IMR-90 (cell line): ENCODE measurements around the gene GFRA4. TPM values are rescaled to one million over a fixed set of nuclear protein-coding genes. Genes with fewer than 3 reads are reported as not detected.

Experiments
- ATAC-seq: fragments of 200-7000 bp; cut with Tn5 transposase; 2 replicates; pipeline ENCODE4 v1.9.1; 2020; ENCODE audit warnings: low read depth, mild to moderate bottlenecking, moderate library complexity
- BruUV-seq: library from RNA; stranded (reverse); fragments of 400-500 nt; replicated peaks from 2 replicates; lab custom pipeline; 2021; lab: Mats Ljungman, UMichigan
- CTCF ChIA-PET: fragments of 300-600 bp; formaldehyde crosslinking; extraction: SDS; loops from one replicate; lab custom pipeline; 2021; ENCODE audit warnings: antibody characterized with exemption; lab: Yijun Ruan, JAX
- POLR2A ChIA-PET: fragments of 300-600 bp; sonication (Branson Sonifier 250); formaldehyde crosslinking; loops from one replicate; lab custom pipeline; 2022; ENCODE audit warnings: antibody characterized with exemption; ENCODE audit not compliant: unreplicated experiment; lab: Charles Lee
- DNase-seq: peaks from one replicate; pipeline ENCODE4 v3.0.0; 2013
- H2AFZ ChIP-seq: replicated peaks from 2 replicates; pipeline ENCODE3; 2013; ENCODE audit warnings: low read length, mild to moderate bottlenecking; ENCODE audit not compliant: poor library complexity
- H2AK5ac ChIP-seq: 2 replicates; pipeline ENCODE4 v1.6.1; 2013; ENCODE audit warnings: low read depth, low read length, inconsistent platforms
- H2AK9ac ChIP-seq: replicated peaks from 2 replicates; pipeline ENCODE3; 2013; ENCODE audit warnings: mild to moderate bottlenecking, low read depth, low read length, moderate library complexity; ENCODE audit not compliant: poor library complexity
- H2BK120ac ChIP-seq: 2 replicates; pipeline ENCODE4 v1.6.1; 2013; ENCODE audit warnings: low read depth, low read length, inconsistent platforms
- H2BK15ac ChIP-seq: 3 replicates; pipeline ENCODE4 v1.6.1; 2013; ENCODE audit warnings: low read depth, low read length, inconsistent platforms
- H2BK20ac ChIP-seq: 2 replicates; pipeline ENCODE4 v1.6.1; 2013; ENCODE audit warnings: low read depth, mild to moderate bottlenecking, inconsistent platforms, low read length, moderate library complexity
- H2BK5ac ChIP-seq: 2 replicates; pipeline ENCODE4 v1.6.1; 2013; ENCODE audit warnings: mild to moderate bottlenecking, low read depth, low read length, inconsistent platforms; ENCODE audit not compliant: poor library complexity, severe bottlenecking
- H3K14ac ChIP-seq: replicated peaks from 2 replicates; pipeline ENCODE4 v1.6.1; 2013; ENCODE audit warnings: low read depth, low read length, inconsistent platforms
- H3K18ac ChIP-seq: 2 replicates; pipeline ENCODE4 v1.6.1; 2013; ENCODE audit warnings: low read depth, low read length, control low read depth
- H3K23ac ChIP-seq: 2 replicates; pipeline ENCODE4 v1.6.1; 2013; ENCODE audit warnings: low read depth, low read length, inconsistent platforms
- H3K27ac ChIP-seq: 2 replicates; pipeline ENCODE4 v1.5.1; 2013; ENCODE audit warnings: mild to moderate bottlenecking, control low read depth, low read length; ENCODE audit not compliant: insufficient read depth
- H3K27me3 ChIP-seq: 2 replicates; pipeline ENCODE4 v1.6.1; 2013; ENCODE audit warnings: low read length; ENCODE audit not compliant: control insufficient read depth, insufficient read depth
- H3K36me3 ChIP-seq: 2 replicates; pipeline ENCODE4 v1.6.1; 2013; ENCODE audit warnings: low read length, mixed read lengths; ENCODE audit not compliant: control insufficient read depth, insufficient read depth
- H3K4ac ChIP-seq: 2 replicates; pipeline ENCODE4 v1.6.1; 2013; ENCODE audit warnings: low read depth, low read length, inconsistent platforms
- H3K4me1 ChIP-seq: 2 replicates; pipeline ENCODE4 v1.6.1; 2013; ENCODE audit warnings: low read length, mixed read lengths; ENCODE audit not compliant: control insufficient read depth, insufficient read depth
- H3K4me2 ChIP-seq: 2 replicates; pipeline ENCODE4 v1.6.1; 2013; ENCODE audit warnings: low read depth, mild to moderate bottlenecking, control low read depth, low read length, moderate library complexity
- H3K4me3 ChIP-seq: 2 replicates; pipeline ENCODE4 v1.5.1; 2013; ENCODE audit warnings: low read depth, mild to moderate bottlenecking, control low read depth, low read length, moderate library complexity; ENCODE audit not compliant: insufficient read depth
- H3K56ac ChIP-seq: 2 replicates; pipeline ENCODE4 v1.6.1; 2013; ENCODE audit warnings: low read length, inconsistent platforms; ENCODE audit not compliant: insufficient read depth; ENCODE audit errors: extremely low read depth
- H3K79me1 ChIP-seq, 2 experiments: 2 replicates each; pipeline ENCODE4 v1.6.1; 2013; ENCODE audit warnings: low read length in 2 of 2, inconsistent platforms in 1 of 2, low read depth in 1 of 2
- H3K9ac ChIP-seq: 2 replicates; pipeline ENCODE4 v1.6.1; 2013; ENCODE audit warnings: low read depth, low read length, control low read depth
- H3K9me1 ChIP-seq: 2 replicates; pipeline ENCODE4 v1.6.1; 2013; ENCODE audit warnings: low read length, inconsistent platforms; ENCODE audit not compliant: insufficient read depth
- H3K9me3 ChIP-seq: 2 replicates; pipeline ENCODE4 v1.6.1; 2013; ENCODE audit warnings: low read length; ENCODE audit not compliant: control insufficient read depth, insufficient read depth
- H4K20me1 ChIP-seq: 2 replicates; pipeline ENCODE4 v1.6.1; 2013; ENCODE audit warnings: low read length, inconsistent platforms; ENCODE audit not compliant: insufficient read depth
- H4K5ac ChIP-seq: 2 replicates; pipeline ENCODE4 v1.6.1; 2013; ENCODE audit warnings: mild to moderate bottlenecking, low read depth, low read length, control low read depth
- H4K8ac ChIP-seq, 2 experiments: 2 replicates each; pipeline ENCODE4 v1.6.1; 2013; ENCODE audit warnings: low read depth in 2 of 2, low read length in 2 of 2, control low read depth in 1 of 2, inconsistent platforms in 1 of 2
- H4K91ac ChIP-seq: 2 replicates; pipeline ENCODE4 v1.6.1; 2013; ENCODE audit warnings: low read depth, low read length, inconsistent platforms; ENCODE audit not compliant: insufficient read depth
- BHLHE40 ChIP-seq: fragments of 150-350 bp; IDR thresholded peaks from 2 replicates; pipeline ENCODE4 v1.6.1; 2016; ENCODE audit warnings: mild to moderate bottlenecking, low read depth, low read length
- CEBPB ChIP-seq: IDR thresholded peaks from 2 replicates; pipeline ENCODE4 v1.6.1; 2012; ENCODE audit warnings: low read depth, low read length, improper control_type of control experiment
- CHD1 ChIP-seq: IDR thresholded peaks from 2 replicates; pipeline ENCODE4 v1.6.1; 2012; ENCODE audit warnings: low read depth, low read length, improper control_type of control experiment
- FOS ChIP-seq: fragments of 150-350 bp; IDR thresholded peaks from 2 replicates; pipeline ENCODE4 v1.6.1; 2016; ENCODE audit warnings: low read depth, low read length
- MAFK ChIP-seq: IDR thresholded peaks from 2 replicates; pipeline ENCODE4 v1.6.1; 2012; ENCODE audit warnings: low read depth, low read length, improper control_type of control experiment
- MAZ ChIP-seq: IDR thresholded peaks from 2 replicates; pipeline ENCODE4 v1.6.1; 2012; ENCODE audit warnings: low read depth, mild to moderate bottlenecking, low read length, improper control_type of control experiment, moderate library complexity, borderline replicate concordance
- MXI1 ChIP-seq: IDR thresholded peaks from 2 replicates; pipeline ENCODE4 v1.6.1; 2012; ENCODE audit warnings: low read depth, mild to moderate bottlenecking, low read length, moderate library complexity, borderline replicate concordance
- NFE2L2 ChIP-seq: fragments of 150-350 bp; IDR thresholded peaks from 2 replicates; pipeline ENCODE4 v1.6.1; 2016; ENCODE audit warnings: low read depth, mild to moderate bottlenecking, low read length
- POLR2A ChIP-seq: IDR thresholded peaks from 2 replicates; pipeline ENCODE4 v1.6.1; 2012; ENCODE audit warnings: mild to moderate bottlenecking, low read depth, low read length
- RAD21 ChIP-seq: IDR thresholded peaks from 2 replicates; pipeline ENCODE4 v1.6.1; 2012; ENCODE audit warnings: low read length, improper control_type of control experiment
- RCOR1 ChIP-seq: IDR thresholded peaks from 2 replicates; pipeline ENCODE4 v1.6.1; 2012; ENCODE audit warnings: mild to moderate bottlenecking, low read length, improper control_type of control experiment; ENCODE audit not compliant: insufficient replicate concordance
- RFX5 ChIP-seq: IDR thresholded peaks from 2 replicates; pipeline ENCODE4 v1.8.0; 2012; ENCODE audit warnings: low read depth, mild to moderate bottlenecking, low read length, moderate library complexity
- SMC3 ChIP-seq: fragments of 150-350 bp; IDR thresholded peaks from 2 replicates; pipeline ENCODE4 v1.6.1; 2016; ENCODE audit warnings: low read depth, mild to moderate bottlenecking, antibody characterized with exemption, low read length, moderate library complexity
- WGBS, 2 experiments: methylation state at CpG; one replicate each; pipeline versions ENCODE4 v1.1.5 to v1.1.7; 2013; ENCODE audit warnings: missing lambda C conversion rate in 2 of 2; ENCODE audit not compliant: insufficient read length in 1 of 2; ENCODE audit errors: extremely low coverage in 2 of 2; 5-methylcytosine and 5-hydroxymethylcytosine counted together
- dilution Hi-C: fragments of 300-500 bp; cut with HindIII; formaldehyde crosslinking; loops from one replicate; pipeline ENCODE4 v1.14.3; 2018; ENCODE audit warnings: low sequenced_read_pairs; ENCODE audit not compliant: unreplicated experiment
- in situ Hi-C: fragments of 300-500 bp; cut with MboI; formaldehyde crosslinking; loops from 3 replicates; pipeline ENCODE4 v1.14.3; 2019; ENCODE audit warnings: low sequenced_read_pairs, inconsistent platforms, mixed read lengths
- intact Hi-C: fragments of 100-400 bp; cut with micrococcal nuclease; formaldehyde crosslinking; loops from 2 replicates; pipeline ENCODE4 v1.10.0; 2022
- polyA plus RNA-seq, 3 experiments: library from polyadenylated mRNA; depleted of rRNA; stranded (reverse); fragments of >200 nt; gene quantifications; 2 replicates each; pipeline ENCODE4 v1.2.3, GENCODE V29; 2012; ENCODE audit warnings: low replicate concordance in 1 of 3
- total RNA-seq: library from RNA; depleted of rRNA; stranded (reverse); fragments of >200 nt; gene quantifications from 2 replicates; pipeline ENCODE4 v1.2.3, GENCODE V29; 2012
- TF ChIP-seq, protein P1 (sequence below): conservative IDR thresholded peaks from 2 replicates; pipeline ENCODE4 v1.5.1; 2012; ENCODE audit warnings: mild to moderate bottlenecking, low read depth, low read length, improper control_type of control experiment
- TF ChIP-seq, protein P2 (sequence below): fragments of 150-350 bp; IDR thresholded peaks from 2 replicates; pipeline ENCODE4 v1.6.1; 2017; ENCODE audit warnings: mild to moderate bottlenecking, antibody characterized with exemption, low read length, low read depth
- TF ChIP-seq, protein P3 (sequence below): fragments of 150-350 bp; IDR thresholded peaks from 2 replicates; pipeline ENCODE4 v1.6.1; 2016; ENCODE audit warnings: low read depth, mild to moderate bottlenecking, low read length, moderate library complexity, borderline replicate concordance

Gene GFRA4
- total and polyA plus RNA-seq, 2 of the 4 experiments (the other 2 are of a cell fraction) = not detected

DNA sequence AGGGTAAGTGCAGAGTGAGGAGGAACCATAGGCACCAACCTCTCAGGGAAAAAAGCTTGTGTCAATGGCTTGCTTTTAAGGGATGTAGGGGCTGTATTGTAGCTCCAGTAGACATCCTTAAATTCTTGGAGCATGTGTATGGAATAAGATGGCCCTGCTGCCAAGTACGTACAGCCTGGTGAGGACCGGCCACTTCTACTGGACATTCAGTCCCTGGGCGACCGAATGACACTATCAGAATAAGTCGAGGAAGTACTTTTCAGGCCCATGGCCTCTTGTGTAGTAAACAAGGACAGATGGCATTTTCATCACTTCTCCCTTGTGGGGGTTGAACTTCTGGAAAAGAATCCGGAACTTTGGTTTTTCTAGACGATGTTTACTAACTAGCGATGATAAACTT, 32.8 kb downstream of the GFRA4 start:
- no peak overlapping the region for H2BK120ac ChIP-seq
- no peak overlapping the region for H4K5ac ChIP-seq
- no peaks in the 10 kb centered on the region for H4K20me1 ChIP-seq
- H3K23ac ChIP-seq = no peak overlapping the region
- no peak overlapping the region for H3K4ac ChIP-seq
- no peak overlapping the region for H3K9ac ChIP-seq
- H2AK9ac ChIP-seq = no peak overlapping the region
- H3K18ac ChIP-seq = no peak overlapping the region
- peaks cover 8% of the 10 kb centered on the region for H3K36me3 ChIP-seq
- in situ Hi-C loops = no loop called here
- H3K4me3 ChIP-seq = no peak overlapping the region
- DNase-seq (no peak), ATAC-seq (no peak)
- no peak overlapping the region for H2AFZ ChIP-seq
- ChIA-PET POLR2A (no interaction called here), CTCF (no interaction called here)
- no peaks in the 10 kb centered on the region for H3K79me1 ChIP-seq
- dilution Hi-C loops = no loop called here
- H3K4me2 ChIP-seq = no peak overlapping the region
- WGBS, 2 experiments = 100% methylated on average over 2 of the region's 8 CpGs; no CpG with 5 or more reads in 1 of the 2 experiments
- no peak overlapping the region for H4K91ac ChIP-seq
- no peak overlapping the region for H2BK20ac ChIP-seq
- no peak overlapping the region for H3K56ac ChIP-seq
- no peak overlapping the region for H2AK5ac ChIP-seq
- no peaks in the 10 kb centered on the region for H3K9me3 ChIP-seq
- peaks cover 2% of the 10 kb centered on the region for H3K9me1 ChIP-seq
- no TSS peak for BruUV-seq
- TF ChIP-seq RAD21 = no peak
- TF ChIP-seq NFE2L2 = no peak
- TF ChIP-seq, protein P1, sequence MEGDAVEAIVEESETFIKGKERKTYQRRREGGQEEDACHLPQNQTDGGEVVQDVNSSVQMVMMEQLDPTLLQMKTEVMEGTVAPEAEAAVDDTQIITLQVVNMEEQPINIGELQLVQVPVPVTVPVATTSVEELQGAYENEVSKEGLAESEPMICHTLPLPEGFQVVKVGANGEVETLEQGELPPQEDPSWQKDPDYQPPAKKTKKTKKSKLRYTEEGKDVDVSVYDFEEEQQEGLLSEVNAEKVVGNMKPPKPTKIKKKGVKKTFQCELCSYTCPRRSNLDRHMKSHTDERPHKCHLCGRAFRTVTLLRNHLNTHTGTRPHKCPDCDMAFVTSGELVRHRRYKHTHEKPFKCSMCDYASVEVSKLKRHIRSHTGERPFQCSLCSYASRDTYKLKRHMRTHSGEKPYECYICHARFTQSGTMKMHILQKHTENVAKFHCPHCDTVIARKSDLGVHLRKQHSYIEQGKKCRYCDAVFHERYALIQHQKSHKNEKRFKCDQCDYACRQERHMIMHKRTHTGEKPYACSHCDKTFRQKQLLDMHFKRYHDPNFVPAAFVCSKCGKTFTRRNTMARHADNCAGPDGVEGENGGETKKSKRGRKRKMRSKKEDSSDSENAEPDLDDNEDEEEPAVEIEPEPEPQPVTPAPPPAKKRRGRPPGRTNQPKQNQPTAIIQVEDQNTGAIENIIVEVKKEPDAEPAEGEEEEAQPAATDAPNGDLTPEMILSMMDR = no peak
- TF ChIP-seq, protein P2, sequence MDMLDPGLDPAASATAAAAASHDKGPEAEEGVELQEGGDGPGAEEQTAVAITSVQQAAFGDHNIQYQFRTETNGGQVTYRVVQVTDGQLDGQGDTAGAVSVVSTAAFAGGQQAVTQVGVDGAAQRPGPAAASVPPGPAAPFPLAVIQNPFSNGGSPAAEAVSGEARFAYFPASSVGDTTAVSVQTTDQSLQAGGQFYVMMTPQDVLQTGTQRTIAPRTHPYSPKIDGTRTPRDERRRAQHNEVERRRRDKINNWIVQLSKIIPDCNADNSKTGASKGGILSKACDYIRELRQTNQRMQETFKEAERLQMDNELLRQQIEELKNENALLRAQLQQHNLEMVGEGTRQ = no peak
- TF ChIP-seq RFX5 = no peak
- no peak for TF ChIP-seq SMC3
- no peak for TF ChIP-seq MAZ
- no peak for TF ChIP-seq CHD1
- TF ChIP-seq POLR2A = no peak
- no peak for TF ChIP-seq CEBPB
- TF ChIP-seq MXI1 = no peak
- TF ChIP-seq MAFK = no peak
- TF ChIP-seq FOS = no peak
- TF ChIP-seq BHLHE40 = no peak
- TF ChIP-seq, protein P3, sequence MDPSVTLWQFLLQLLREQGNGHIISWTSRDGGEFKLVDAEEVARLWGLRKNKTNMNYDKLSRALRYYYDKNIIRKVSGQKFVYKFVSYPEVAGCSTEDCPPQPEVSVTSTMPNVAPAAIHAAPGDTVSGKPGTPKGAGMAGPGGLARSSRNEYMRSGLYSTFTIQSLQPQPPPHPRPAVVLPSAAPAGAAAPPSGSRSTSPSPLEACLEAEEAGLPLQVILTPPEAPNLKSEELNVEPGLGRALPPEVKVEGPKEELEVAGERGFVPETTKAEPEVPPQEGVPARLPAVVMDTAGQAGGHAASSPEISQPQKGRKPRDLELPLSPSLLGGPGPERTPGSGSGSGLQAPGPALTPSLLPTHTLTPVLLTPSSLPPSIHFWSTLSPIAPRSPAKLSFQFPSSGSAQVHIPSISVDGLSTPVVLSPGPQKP = no peak
- no peak for TF ChIP-seq RCOR1
- no peak overlapping the region for H3K14ac ChIP-seq
- H2BK15ac ChIP-seq = no peak overlapping the region
- H3K4me1 ChIP-seq = no peaks in the 10 kb centered on the region
- H4K8ac ChIP-seq = no peak overlapping the region
- intact Hi-C loops = no loop called here
- no peak overlapping the region for H2BK5ac ChIP-seq
- H3K27me3 ChIP-seq = no peaks in the 10 kb centered on the region
- H3K27ac ChIP-seq = no peak overlapping the region
